OCI-LY7 (cell line): ENCODE results near the gene CFP. TPM values are rescaled to one million over a fixed set of nuclear protein-coding genes. Genes with fewer than 3 reads are reported as not detected.
"Not testable (repeated sequence)": the region's sequence is repeated elsewhere in the genome, so short reads cannot be mapped to it uniquely, and the experiment has no call there.

Experiments
- BruUV-seq: library from RNA; stranded (reverse); fragments of 400-500 nt; replicated peaks from 2 replicates; lab custom pipeline; 2021; lab: Mats Ljungman, UMichigan
- CTCF ChIA-PET: fragments of 300-600 bp; sonication (Branson Sonifier 250); formaldehyde crosslinking; loops from one replicate; lab custom pipeline; 2022; ENCODE audit warnings: antibody characterized with exemption; ENCODE audit not compliant: unreplicated experiment; lab: Charles Lee
- POLR2A ChIA-PET: fragments of 300-600 bp; sonication (Branson Sonifier 250); formaldehyde crosslinking; loops from one replicate; lab custom pipeline; 2022; ENCODE audit warnings: antibody characterized with exemption; lab: Charles Lee
- DNase-seq: peaks from one replicate; pipeline ENCODE4 v3.0.0-alpha.2; 2015; ENCODE audit warnings: low spot score
- H2AFZ ChIP-seq: fragments of 200-600 bp; sonication (generic), shearing (Covaris generic); 2 replicates; pipeline ENCODE4 v1.6.1; 2014; ENCODE audit warnings: mild to moderate bottlenecking, antibody characterized with exemption, low read length, moderate library complexity
- H3K27ac ChIP-seq: fragments of 200-600 bp; sonication (generic); 2 replicates; pipeline ENCODE4 v1.5.1; 2014; ENCODE audit warnings: mixed run types, low read depth, mild to moderate bottlenecking, moderate library complexity, low read length, inconsistent platforms; ENCODE audit not compliant: poor library complexity, severe bottlenecking
- H3K36me3 ChIP-seq: fragments of 200-600 bp; sonication (generic); 2 replicates; pipeline ENCODE4 v1.6.1; 2014; ENCODE audit warnings: mild to moderate bottlenecking, antibody characterized with exemption, low read length, moderate library complexity, mixed read lengths; ENCODE audit not compliant: insufficient read depth
- H3K4me1 ChIP-seq: fragments of 200-600 bp; sonication (generic); 2 replicates; pipeline ENCODE4 v1.5.1; 2014; ENCODE audit warnings: mild to moderate bottlenecking, low read length; ENCODE audit not compliant: insufficient read depth, poor library complexity, severe bottlenecking
- H3K4me2 ChIP-seq: fragments of 200-600 bp; sonication (generic); 2 replicates; pipeline ENCODE4 v1.6.1; 2014; ENCODE audit warnings: mild to moderate bottlenecking, low read length
- H3K4me3 ChIP-seq: fragments of 200-600 bp; sonication (generic); 2 replicates; pipeline ENCODE4 v1.5.1; 2014; ENCODE audit warnings: mild to moderate bottlenecking, low read depth, low read length; ENCODE audit not compliant: poor library complexity, severe bottlenecking
- H3K79me2 ChIP-seq: fragments of 200-600 bp; sonication (generic); 2 replicates; pipeline ENCODE4 v1.6.1; 2016; ENCODE audit warnings: low read depth, mild to moderate bottlenecking, low read length, moderate library complexity, mixed read lengths; ENCODE audit not compliant: insufficient read depth
- H3K9me2 ChIP-seq: fragments of 200-600 bp; sonication (generic); 2 replicates; pipeline ENCODE4 v1.6.1; 2016; ENCODE audit warnings: mild to moderate bottlenecking, low read length, mixed read lengths; ENCODE audit not compliant: insufficient read depth
- H3K9me3 ChIP-seq: fragments of 200-600 bp; sonication (generic); 2 replicates; pipeline ENCODE4 v1.6.1; 2014; ENCODE audit warnings: mild to moderate bottlenecking, mixed run types, low read length, mixed read lengths
- H4K20me1 ChIP-seq: fragments of 200-600 bp; sonication (generic); 2 replicates; pipeline ENCODE4 v1.6.1; 2014; ENCODE audit warnings: mild to moderate bottlenecking, antibody characterized with exemption, low read length, moderate library complexity, mixed read lengths; ENCODE audit not compliant: insufficient read depth
- CTCF ChIP-seq: fragments of 200-600 bp; sonication (generic); conservative IDR thresholded peaks from 2 replicates; pipeline ENCODE4 v1.5.1; 2014; ENCODE audit warnings: mild to moderate bottlenecking, antibody characterized with exemption, low read length, moderate library complexity, mixed read lengths
- EZH2phosphoT487 ChIP-seq: fragments of 200-600 bp; sonication (generic); IDR thresholded peaks from 2 replicates; pipeline ENCODE4 v1.6.1; 2018; ENCODE audit warnings: low read depth, borderline replicate concordance, mild to moderate bottlenecking, mixed run types, antibody characterized with exemption, low read length, moderate library complexity, mixed read lengths
- intact Hi-C: fragments of 100-400 bp; cut with micrococcal nuclease; formaldehyde crosslinking; loops from one replicate; pipeline ENCODE4 v1.10.0; 2022; ENCODE audit not compliant: unreplicated experiment
- total RNA-seq, 2 experiments: library from RNA; depleted of rRNA in 1 of 2; stranded (reverse); fragments of >200 nt in 1 of 2; shearing (Covaris generic) in 1 of 2; gene quantifications; 2 replicates each; pipeline ENCODE4 v1.2.3, GENCODE V29; 2014 to 2022

The CFP gene
- total RNA-seq, 2 experiments from 2014 or later = 4.2 to 4.7 TPM

GRCh38 chrX:47605024-47605423 lies 24.7 kb downstream of the CFP start:
- Histone ChIP-seq H3K27ac (no peak overlapping the region), H4K20me1 (no peaks in the 10 kb centered on the region), H3K9me2 (no peaks in the 10 kb centered on the region), H3K36me3 (no peaks in the 10 kb centered on the region), H3K9me3 (no peaks in the 10 kb centered on the region), H3K4me2 (no peak overlapping the region), H3K4me1 (no peaks in the 10 kb centered on the region), H2AFZ (no peak overlapping the region), H3K4me3 (no peak overlapping the region), H3K79me2 (no peaks in the 10 kb centered on the region)
- intact Hi-C loops = no loop called here
- ChIA-PET CTCF (no interaction called here), POLR2A (no interaction called here)
- no peak for DNase-seq
- BruUV-seq = no TSS peak
- TF ChIP-seq CTCF = no peak
- no peak for TF ChIP-seq EZH2phosphoT487

- BruUV-seq, H3K4me1 ChIP-seq, H3K27ac ChIP-seq, H3K36me3 ChIP-seq, H3K9me3 ChIP-seq, DNase-seq, H3K79me2 ChIP-seq, CTCF ChIA-PET, H2AFZ ChIP-seq, intact Hi-C loops, H4K20me1 ChIP-seq, H3K4me3 ChIP-seq, H3K4me2 ChIP-seq, H3K9me2 ChIP-seq: not testable (repeated sequence)
- POLR2A ChIA-PET = interaction anchor here (0.6 kb wide), 1 partner anchor 308 kb away, joined by 3 read pairs; no protein-coding TSS in a partner anchor
Measured at GRCh38 chrX:47603125-47603524, 26.6 kb downstream of the CFP start.

- ChIA-PET CTCF (no interaction called here), POLR2A (interaction anchor here (0.6 to 0.9 kb wide), 2 partner anchors 11 to 154 kb away, joined by 3 to 5 read pairs; no protein-coding TSS in a partner anchor)
- no peak for DNase-seq
- Histone ChIP-seq H3K9me3 (no peaks in the 10 kb centered on the region), H3K79me2 (no peaks in the 10 kb centered on the region), H4K20me1 (no peaks in the 10 kb centered on the region), H3K4me3 (no peak overlapping the region), H3K4me1 (no peaks in the 10 kb centered on the region), H3K36me3 (no peaks in the 10 kb centered on the region), H3K9me2 (no peaks in the 10 kb centered on the region), H3K27ac (no peak overlapping the region), H3K4me2 (no peak overlapping the region), H2AFZ (no peak overlapping the region)
- intact Hi-C loops = no loop called here
- BruUV-seq = no TSS peak
- TF ChIP-seq CTCF (no peak), EZH2phosphoT487 (no peak)
Measured at GRCh38 chrX:47597222-47597621, 32.5 kb downstream of the CFP start.
